Neural crest cell (in vitro differentiated cells): ENCODE measurements around the gene STK38L. TPM values are rescaled to one million over a fixed set of nuclear protein-coding genes. Genes with fewer than 3 reads are reported as not detected.

Experiments used
- DNase-seq: peaks from one replicate; pipeline ENCODE4 v3.0.0; 2021; ENCODE audit warnings: low read depth, mixed read lengths, low spot score
- H3K27ac Mint-ChIP-seq: one replicate; pipeline ENCODE4 v1.8.0; 2021; ENCODE audit warnings: mild to moderate bottlenecking, mixed read lengths; ENCODE audit not compliant: unreplicated experiment
- H3K27me3 Mint-ChIP-seq: 2 replicates; pipeline ENCODE4 v1.8.0; 2021; ENCODE audit warnings: low read depth, mild to moderate bottlenecking, mixed read lengths
- H3K36me3 Mint-ChIP-seq: 2 replicates; pipeline ENCODE4 v1.8.0; 2021; ENCODE audit warnings: low read depth, mild to moderate bottlenecking, mixed read lengths
- H3K4me1 Mint-ChIP-seq: 2 replicates; pipeline ENCODE4 v1.8.0; 2021; ENCODE audit warnings: mixed read lengths
- H3K4me3 Mint-ChIP-seq: one replicate; pipeline ENCODE4 v1.8.0; 2021; ENCODE audit warnings: mild to moderate bottlenecking, mixed read lengths
- H3K9me3 Mint-ChIP-seq: 2 replicates; pipeline ENCODE4 v1.8.0; 2021; ENCODE audit warnings: mixed read lengths
- long read RNA-seq: library from polyadenylated mRNA; unstranded; transcript quantifications from one replicate; pipeline ENCODE4 v2.0.0, GENCODE V29; 2020
- total RNA-seq: library from RNA; stranded (reverse); gene quantifications from 2 replicates; pipeline ENCODE4 v1.2.1, GENCODE V29; 2021
- TF ChIP-seq, protein P1 (sequence below): fragments of 200-600 bp; sonication (generic); conservative IDR thresholded peaks from 2 replicates; pipeline ENCODE4 v1.5.0; 2021; ENCODE audit warnings: antibody characterized with exemption, mild to moderate bottlenecking

Gene STK38L
- total RNA-seq: 29.9 and 34.2 TPM in 2 replicates
- long read RNA-seq, full-length matches to known transcripts: 32 of 45 reads
- long read RNA-seq, partial matches to known transcripts: 6 of 45 reads
- long read RNA-seq, other reads (novel, unspliced or antisense): 7 of 45 reads

DNA sequence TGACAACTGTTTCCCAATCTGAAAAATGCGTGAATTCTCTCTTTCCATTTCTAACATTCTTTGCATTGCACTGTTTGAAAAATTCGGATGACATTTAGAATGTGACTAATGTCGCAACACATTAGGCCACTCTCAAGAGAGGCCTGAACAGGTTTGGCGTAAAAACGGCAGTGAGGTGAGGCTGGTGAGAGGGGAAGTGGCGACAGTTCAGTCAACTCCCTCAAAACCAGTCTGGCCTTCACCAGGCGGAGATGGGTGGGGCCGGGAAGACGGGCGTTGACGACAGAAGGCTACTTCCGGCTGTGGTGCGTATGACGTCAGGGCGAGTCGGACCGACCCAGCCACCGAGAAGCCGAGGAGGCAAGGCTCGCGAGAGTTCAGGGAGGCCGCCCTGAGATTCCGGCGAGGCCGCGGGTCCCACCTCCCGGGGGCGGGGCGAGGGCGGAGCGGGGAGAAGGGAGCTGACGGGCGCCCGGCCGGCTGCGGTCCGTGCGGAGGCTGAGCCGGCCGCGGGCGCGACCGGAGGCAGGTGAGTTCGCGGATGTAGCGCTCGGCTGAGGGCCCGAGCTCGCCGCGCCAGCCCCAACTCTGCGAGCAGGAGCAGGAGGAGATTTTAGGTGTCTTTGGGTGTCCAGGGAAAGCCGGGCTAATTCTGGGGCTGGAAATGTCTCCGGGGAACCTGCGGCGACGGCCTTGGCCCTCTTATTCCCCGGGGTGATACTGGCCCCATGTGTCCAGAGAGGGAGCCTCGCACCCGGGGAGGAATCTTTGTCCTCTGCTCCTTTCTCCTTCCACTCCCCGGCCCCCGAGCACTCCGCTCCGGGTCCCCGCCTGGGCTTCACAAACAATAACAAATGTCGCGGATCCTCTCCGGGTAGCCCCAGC is at the start of gene STK38L:
TSS of gene STK38L (plus strand) at position 483 of the 885 bp plus-strand sequence. CDS start 53,435 bp downstream, outside the sequence.
- TF ChIP-seq, protein P1, sequence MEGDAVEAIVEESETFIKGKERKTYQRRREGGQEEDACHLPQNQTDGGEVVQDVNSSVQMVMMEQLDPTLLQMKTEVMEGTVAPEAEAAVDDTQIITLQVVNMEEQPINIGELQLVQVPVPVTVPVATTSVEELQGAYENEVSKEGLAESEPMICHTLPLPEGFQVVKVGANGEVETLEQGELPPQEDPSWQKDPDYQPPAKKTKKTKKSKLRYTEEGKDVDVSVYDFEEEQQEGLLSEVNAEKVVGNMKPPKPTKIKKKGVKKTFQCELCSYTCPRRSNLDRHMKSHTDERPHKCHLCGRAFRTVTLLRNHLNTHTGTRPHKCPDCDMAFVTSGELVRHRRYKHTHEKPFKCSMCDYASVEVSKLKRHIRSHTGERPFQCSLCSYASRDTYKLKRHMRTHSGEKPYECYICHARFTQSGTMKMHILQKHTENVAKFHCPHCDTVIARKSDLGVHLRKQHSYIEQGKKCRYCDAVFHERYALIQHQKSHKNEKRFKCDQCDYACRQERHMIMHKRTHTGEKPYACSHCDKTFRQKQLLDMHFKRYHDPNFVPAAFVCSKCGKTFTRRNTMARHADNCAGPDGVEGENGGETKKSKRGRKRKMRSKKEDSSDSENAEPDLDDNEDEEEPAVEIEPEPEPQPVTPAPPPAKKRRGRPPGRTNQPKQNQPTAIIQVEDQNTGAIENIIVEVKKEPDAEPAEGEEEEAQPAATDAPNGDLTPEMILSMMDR: peak; percentile 49
- H3K27ac Mint-ChIP-seq: peak within 1 kb of the TSS; percentile 100
- H3K36me3 Mint-ChIP-seq: no peaks in the 10 kb centered on the region
- peaks cover 4% of the 10 kb centered on the region for H3K9me3 Mint-ChIP-seq
- peak within 1 kb of the TSS; percentile 98 for H3K4me3 Mint-ChIP-seq
- H3K4me1 Mint-ChIP-seq: peaks cover 28% of the 10 kb centered on the region
- DNase-seq: peak; percentile 96
- H3K27me3 Mint-ChIP-seq: no peaks in the 10 kb centered on the region

DNA sequence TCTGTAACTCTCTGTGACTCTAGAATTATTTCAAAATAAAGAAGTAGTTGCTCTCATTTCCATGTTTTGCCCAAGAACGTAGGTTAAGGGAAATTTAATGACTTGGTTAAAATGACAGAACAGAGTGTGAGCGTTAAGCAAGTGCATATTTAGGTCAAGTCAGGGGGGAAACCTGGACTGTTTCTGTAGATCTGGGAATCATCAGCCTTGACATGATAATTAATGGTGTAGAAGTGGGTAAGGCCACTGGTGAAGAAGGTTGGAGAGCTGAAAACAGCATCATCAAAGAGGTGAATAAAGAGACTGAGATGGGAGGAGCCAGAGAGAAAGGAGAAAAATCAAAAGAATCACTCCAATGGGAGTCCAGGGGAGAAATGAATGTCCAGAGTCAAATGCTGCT is 49.4 kb upstream of the STK38L start:
- no peak overlapping the region for H3K4me3 Mint-ChIP-seq

DNA sequence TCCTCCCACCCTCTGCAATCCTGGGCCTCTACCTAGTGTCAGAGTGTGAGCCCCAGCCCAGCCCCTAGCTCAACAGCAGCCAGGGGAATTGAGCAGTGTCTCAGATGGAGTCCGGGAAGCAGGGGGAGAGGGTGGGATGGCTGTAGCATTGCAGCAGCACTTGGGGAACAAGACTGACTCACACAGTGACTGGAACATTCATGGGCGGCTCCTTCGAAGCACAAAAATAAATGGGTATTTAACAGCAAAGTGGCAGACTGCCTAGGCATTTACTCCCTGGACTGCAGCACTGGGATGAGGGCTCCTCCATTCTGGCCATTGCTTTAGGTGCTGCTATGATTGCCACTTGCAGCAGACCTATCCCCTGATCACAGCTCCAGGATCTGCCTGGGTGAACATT is 46.0 kb upstream of the STK38L start:
- TF ChIP-seq, protein P1: no peak
- H3K27ac Mint-ChIP-seq: no peak overlapping the region
- H3K27me3 Mint-ChIP-seq: no peaks in the 10 kb centered on the region
- no peaks in the 10 kb centered on the region for H3K9me3 Mint-ChIP-seq
- H3K4me3 Mint-ChIP-seq: no peak overlapping the region
- no peaks in the 10 kb centered on the region for H3K36me3 Mint-ChIP-seq
- peaks cover 3% of the 10 kb centered on the region for H3K4me1 Mint-ChIP-seq
- DNase-seq: no peak

More for the DNA sequence above, 49.4 kb upstream of the STK38L start:
- peaks cover 9% of the 10 kb centered on the region for H3K4me1 Mint-ChIP-seq
- no peak overlapping the region for H3K27ac Mint-ChIP-seq
- H3K36me3 Mint-ChIP-seq: no peaks in the 10 kb centered on the region
- no peak for DNase-seq
- H3K9me3 Mint-ChIP-seq: no peaks in the 10 kb centered on the region
- TF ChIP-seq, protein P1: no peak
- H3K27me3 Mint-ChIP-seq: no peaks in the 10 kb centered on the region

DNA sequence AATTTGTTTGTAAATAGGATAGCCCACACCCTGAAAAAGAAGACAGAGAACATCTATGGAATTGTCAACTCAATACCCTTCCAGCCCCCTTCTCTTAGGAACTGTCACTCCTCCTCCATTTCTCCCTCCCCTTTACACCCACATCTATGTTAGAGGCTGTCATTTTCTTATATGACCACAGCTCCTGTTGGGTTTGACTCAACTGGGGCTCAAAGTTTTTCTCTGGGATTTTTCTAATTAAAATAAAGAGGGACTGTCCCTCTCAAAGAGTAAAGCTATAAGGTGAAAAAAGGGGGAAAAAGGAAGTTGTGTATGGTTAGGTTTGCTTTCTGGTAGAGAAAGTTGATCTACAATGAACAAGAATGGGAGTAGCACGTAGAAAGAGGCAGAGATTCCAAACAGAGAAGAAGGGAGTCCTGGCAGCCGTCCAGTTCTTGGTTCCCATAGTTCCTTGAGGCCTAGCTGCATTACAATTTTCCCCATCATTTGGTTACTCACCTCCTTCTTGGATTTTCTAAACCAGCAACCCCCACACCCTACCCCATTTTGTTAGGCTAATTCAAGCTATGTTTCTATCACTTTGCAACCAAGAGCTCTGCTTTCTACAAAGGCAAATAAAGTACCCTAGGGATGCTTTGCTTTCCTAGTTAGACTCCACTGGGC is 44.3 kb upstream of the STK38L start:
- DNase-seq: no peak
- no peaks in the 10 kb centered on the region for H3K9me3 Mint-ChIP-seq
- H3K27ac Mint-ChIP-seq: no peak overlapping the region
- TF ChIP-seq, protein P1: no peak
- H3K4me3 Mint-ChIP-seq: no peak overlapping the region
- H3K4me1 Mint-ChIP-seq: no peaks in the 10 kb centered on the region
- H3K36me3 Mint-ChIP-seq: no peaks in the 10 kb centered on the region
- no peaks in the 10 kb centered on the region for H3K27me3 Mint-ChIP-seq

DNA sequence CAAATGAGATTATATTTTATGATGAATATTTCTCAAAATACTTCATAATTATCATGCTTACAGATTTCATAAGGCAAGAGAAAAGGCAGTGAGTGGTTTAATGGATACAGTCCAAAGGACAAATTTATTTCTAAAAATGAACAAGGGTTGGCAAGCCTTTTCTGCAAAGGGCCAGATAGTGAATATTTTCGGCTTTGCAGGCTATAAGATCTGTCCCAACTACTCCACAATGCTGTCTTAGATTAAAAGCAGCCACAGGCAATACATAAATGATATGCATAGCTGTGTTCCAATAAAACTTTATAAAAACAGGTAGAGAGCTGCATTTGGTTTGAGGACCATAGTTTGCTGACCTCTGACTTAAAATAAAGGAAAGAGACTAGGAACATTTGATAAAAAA is 42.9 kb upstream of the STK38L start:
- Mint-ChIP-seq H3K4me1 (no peaks in the 10 kb centered on the region), H3K27ac (no peak overlapping the region), H3K36me3 (no peaks in the 10 kb centered on the region), H3K4me3 (no peak overlapping the region), H3K9me3 (no peaks in the 10 kb centered on the region), H3K27me3 (no peaks in the 10 kb centered on the region)
- TF ChIP-seq, protein P1: no peak
- no peak for DNase-seq
